HepG2 (cell line): Measurements from ENCODE around the gene LRSAM1. TPM values are rescaled to one million over a fixed set of nuclear protein-coding genes. Genes with fewer than 3 reads are reported as not detected.

Source experiments
- AGO2 ChIP-seq: fragments of 200-400 bp; formaldehyde crosslinking; optimal IDR thresholded peaks from 2 replicates; pipeline ENCODE3; 2017; ENCODE audit warnings: mild to moderate bottlenecking, low read depth, low read length, moderate library complexity
- ATF1 ChIP-seq: IDR thresholded peaks from 2 replicates; pipeline ENCODE4 v1.6.1; 2016; ENCODE audit warnings: mild to moderate bottlenecking, control low read depth
- CEBPG ChIP-seq: IDR thresholded peaks from 2 replicates; pipeline ENCODE4 v1.6.1; 2016
- GATAD1 ChIP-seq: IDR thresholded peaks from 2 replicates; pipeline ENCODE4 v1.6.1; 2016; ENCODE audit warnings: missing genetic modification reagents, missing compliant biosample characterization
- HCFC1 ChIP-seq: fragments of 150-350 bp; IDR thresholded peaks from 2 replicates; pipeline ENCODE4 v1.6.1; 2014; ENCODE audit warnings: low read depth, low read length
- MYC ChIP-seq: sonication (generic); formaldehyde crosslinking; IDR thresholded peaks from 2 replicates; pipeline ENCODE4 v1.9.0; 2021; ENCODE audit warnings: missing genetic modification reagents, borderline replicate concordance
- NR2F6 ChIP-seq, 2 experiments: IDR thresholded peaks; 2 replicates each; pipeline ENCODE4 v1.6.1; 2016; ENCODE audit warnings: antibody characterized with exemption in 1 of 2, mild to moderate bottlenecking in 1 of 2
- PPARG ChIP-seq: conservative IDR thresholded peaks from 2 replicates; pipeline ENCODE4 v1.6.1; 2016; ENCODE audit warnings: missing biosample characterization, missing genetic modification reagents
- RFX5 ChIP-seq: IDR thresholded peaks from 2 replicates; pipeline ENCODE4 v1.6.1; 2011; ENCODE audit warnings: low read depth, low read length, improper control_type of control experiment
- SAFB2 ChIP-seq: sonication (generic); formaldehyde crosslinking; IDR thresholded peaks from 2 replicates; pipeline ENCODE4 v1.5.1; 2020; ENCODE audit warnings: missing genetic modification reagents, low read depth, mild to moderate bottlenecking, borderline replicate concordance
- SMYD3 ChIP-seq: sonication (generic); formaldehyde crosslinking; IDR thresholded peaks from 2 replicates; pipeline ENCODE4 v1.8.1; 2023; ENCODE audit warnings: mild to moderate bottlenecking, missing genetic modification reagents
- SNAPC4 ChIP-seq: sonication (generic); formaldehyde crosslinking; IDR thresholded peaks from 2 replicates; pipeline ENCODE4 v1.4.0; 2020; ENCODE audit warnings: mild to moderate bottlenecking, missing genetic modification reagents
- ZFP41 ChIP-seq: sonication (generic); formaldehyde crosslinking; IDR thresholded peaks from 2 replicates; pipeline ENCODE4 v1.4.0; 2020; ENCODE audit warnings: mild to moderate bottlenecking, missing genetic modification reagents, borderline replicate concordance
- ZNF354B ChIP-seq: sonication (generic); formaldehyde crosslinking; IDR thresholded peaks from 2 replicates; pipeline ENCODE4 v1.8.0; 2022; ENCODE audit warnings: mild to moderate bottlenecking, missing genetic modification reagents
- ZNF367 ChIP-seq: sonication (generic); formaldehyde crosslinking; IDR thresholded peaks from 2 replicates; pipeline ENCODE4 v1.4.0; 2020; ENCODE audit warnings: missing genetic modification reagents, borderline replicate concordance
- ZNF543 ChIP-seq: sonication (generic); formaldehyde crosslinking; IDR thresholded peaks from 2 replicates; pipeline ENCODE4 v1.4.0; 2020; ENCODE audit warnings: mild to moderate bottlenecking, missing genetic modification reagents
- ZNF569 ChIP-seq: sonication (generic); formaldehyde crosslinking; IDR thresholded peaks from 2 replicates; pipeline ENCODE4 v1.5.0; 2020; ENCODE audit warnings: mild to moderate bottlenecking, missing genetic modification reagents, moderate library complexity, borderline replicate concordance
- ZNF652 ChIP-seq: IDR thresholded peaks from 2 replicates; pipeline ENCODE4 v1.6.1; 2016; ENCODE audit warnings: low read depth, borderline replicate concordance
- ZNF674 ChIP-seq: sonication (generic); formaldehyde crosslinking; IDR thresholded peaks from 2 replicates; pipeline ENCODE4 v1.5.0; 2020; ENCODE audit warnings: low read depth, mild to moderate bottlenecking, missing genetic modification reagents
- ZNF850 ChIP-seq: sonication (generic); formaldehyde crosslinking; conservative IDR thresholded peaks from 2 replicates; pipeline ENCODE4 v1.9.0; 2021; ENCODE audit warnings: mild to moderate bottlenecking, missing genetic modification reagents
- polyA plus RNA-seq, 8 experiments: library from polyadenylated mRNA; depleted of rRNA in 3 of 8; stranded (reverse) in 7 of 8; unstranded in 1 of 8; fragments of >200 nt; fragmentation: Illumina TruSeq in 4 of 8; extraction: Trizol in 4 of 8; gene quantifications; 2 replicates each; pipeline versions ENCODE4 v1.2.1 to v1.2.3, GENCODE V29; 2011 to 2016; ENCODE audit warnings: low read depth in 4 of 8, missing spikeins in 1 of 8, mixed read lengths in 1 of 8; ENCODE audit not compliant: insufficient read depth in 1 of 8
- total RNA-seq, 5 experiments: library from RNA; depleted of rRNA; stranded (reverse); fragments of >200 nt; fragmentation: Illumina TruSeq; extraction: Trizol; gene quantifications; 2 replicates each; pipeline ENCODE4 v1.2.3, GENCODE V29; 2016; ENCODE audit warnings: low read depth in 1 of 5
- TF ChIP-seq, protein P1 (sequence below): IDR thresholded peaks from 2 replicates; pipeline ENCODE4 v1.6.1; 2018; ENCODE audit warnings: missing genetic modification reagents, mild to moderate bottlenecking, missing compliant biosample characterization
- TF ChIP-seq, protein P2 (sequence below): sonication (generic); formaldehyde crosslinking; IDR thresholded peaks from 2 replicates; pipeline ENCODE4 v1.9.0; 2022; ENCODE audit warnings: low read depth, missing genetic modification reagents

LRSAM1 gene
- total and polyA plus RNA-seq, 2 of the 13 experiments (the other 11 are each of a cell fraction or from before 2014, with no cell fraction given): 8.7 to 10.2 TPM

GRCh38 chr9:127423934-127424675 is 27.2 kb upstream of the LRSAM1 start, which contains the start of gene ZNF79 (continued):
- TF ChIP-seq ZNF850 (no peak), ZFP41 (no peak), SAFB2 (CRISPR knock-in tag) (no peak; the same call in 1 of the 2 replicates), ZNF569 (CRISPR knock-in tag) (no peak), ZNF674 (no peak), NR2F6 (IDR thresholded peaks at IDR 0.05) (no peak), NR2F6 (CRISPR knock-in tag; IDR thresholded peaks at IDR 0.05) (0 out of 2 replicates have a peak, but pooled peaks have one; percentile 11), SNAPC4 (CRISPR knock-in tag) (peak; percentile 98), PPARG (CRISPR knock-in tag) (no peak; the same call in 1 of the 2 replicates), ZNF354B (CRISPR knock-in tag) (no peak), CEBPG (CRISPR knock-in tag) (no peak), ZNF367 (no peak), SMYD3 (no peak), AGO2 (no peak), GATAD1 (CRISPR knock-in tag) (peak; percentile 98), MYC (CRISPR knock-in tag) (peak; percentile 66; the same call in 1 of the 2 replicates), HCFC1 (peak; percentile 83), ATF1 (CRISPR knock-in tag) (peak; percentile 96), ZNF543 (CRISPR knock-in tag) (0 out of 2 replicates have a peak, but pooled peaks have one; percentile 35), ZNF652 (CRISPR knock-in tag) (no peak), RFX5 (no peak)
- TF ChIP-seq, protein P1, sequence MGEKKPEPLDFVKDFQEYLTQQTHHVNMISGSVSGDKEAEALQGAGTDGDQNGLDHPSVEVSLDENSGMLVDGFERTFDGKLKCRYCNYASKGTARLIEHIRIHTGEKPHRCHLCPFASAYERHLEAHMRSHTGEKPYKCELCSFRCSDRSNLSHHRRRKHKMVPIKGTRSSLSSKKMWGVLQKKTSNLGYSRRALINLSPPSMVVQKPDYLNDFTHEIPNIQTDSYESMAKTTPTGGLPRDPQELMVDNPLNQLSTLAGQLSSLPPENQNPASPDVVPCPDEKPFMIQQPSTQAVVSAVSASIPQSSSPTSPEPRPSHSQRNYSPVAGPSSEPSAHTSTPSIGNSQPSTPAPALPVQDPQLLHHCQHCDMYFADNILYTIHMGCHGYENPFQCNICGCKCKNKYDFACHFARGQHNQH: peak; percentile 71; the same call in 1 of the 2 replicates
- TF ChIP-seq, protein P2, sequence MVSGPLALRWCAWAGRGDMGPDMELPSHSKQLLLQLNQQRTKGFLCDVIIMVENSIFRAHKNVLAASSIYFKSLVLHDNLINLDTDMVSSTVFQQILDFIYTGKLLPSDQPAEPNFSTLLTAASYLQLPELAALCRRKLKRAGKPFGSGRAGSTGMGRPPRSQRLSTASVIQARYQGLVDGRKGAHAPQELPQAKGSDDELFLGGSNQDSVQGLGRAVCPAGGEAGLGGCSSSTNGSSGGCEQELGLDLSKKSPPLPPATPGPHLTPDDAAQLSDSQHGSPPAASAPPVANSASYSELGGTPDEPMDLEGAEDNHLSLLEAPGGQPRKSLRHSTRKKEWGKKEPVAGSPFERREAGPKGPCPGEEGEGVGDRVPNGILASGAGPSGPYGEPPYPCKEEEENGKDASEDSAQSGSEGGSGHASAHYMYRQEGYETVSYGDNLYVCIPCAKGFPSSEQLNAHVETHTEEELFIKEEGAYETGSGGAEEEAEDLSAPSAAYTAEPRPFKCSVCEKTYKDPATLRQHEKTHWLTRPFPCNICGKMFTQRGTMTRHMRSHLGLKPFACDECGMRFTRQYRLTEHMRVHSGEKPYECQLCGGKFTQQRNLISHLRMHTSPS (CRISPR knock-in tag): no peak
